GM23338 (cell line): ENCODE measurements around the gene NCAPH2. TPM values are rescaled to one million over a fixed set of nuclear protein-coding genes. Genes with fewer than 3 reads are reported as not detected.

ENCODE experiments used
- ATAC-seq: fragments of 200-7000 bp; cut with Tn5 transposase; 3 replicates; pipeline ENCODE4 v1.9.1; 2020
- DNase-seq: peaks from one replicate; pipeline ENCODE4 v3.0.0-alpha.2; 2015; ENCODE audit warnings: low spot score
- H2AFZ ChIP-seq: fragments of 200-600 bp; sonication (generic); 2 replicates; pipeline ENCODE4 v1.8.0; 2016; ENCODE audit warnings: antibody characterized with exemption, mild to moderate bottlenecking, moderate library complexity
- H3F3A ChIP-seq: fragments of 200-600 bp; sonication (generic); replicated peaks from 2 replicates; pipeline ENCODE4 v1.8.0; 2017; ENCODE audit warnings: antibody characterized with exemption, mixed run types, low read depth
- H3K27ac ChIP-seq: fragments of 200-600 bp; sonication (generic); 2 replicates; pipeline ENCODE4 v1.6.1; 2016; ENCODE audit warnings: low read depth
- H3K27me3 ChIP-seq: fragments of 200-600 bp; sonication (generic); 2 replicates; pipeline ENCODE4 v1.8.0; 2016; ENCODE audit warnings: mild to moderate bottlenecking, mixed run types, moderate library complexity; ENCODE audit not compliant: insufficient read depth
- H3K36me3 ChIP-seq: fragments of 200-600 bp; sonication (generic); 2 replicates; pipeline ENCODE4 v1.8.0; 2016; ENCODE audit warnings: mild to moderate bottlenecking; ENCODE audit not compliant: insufficient read depth
- H3K4me1 ChIP-seq: fragments of 200-600 bp; sonication (generic); 2 replicates; pipeline ENCODE4 v1.8.0; 2016; ENCODE audit warnings: mild to moderate bottlenecking, moderate library complexity; ENCODE audit not compliant: insufficient read depth
- H3K4me2 ChIP-seq: fragments of 200-600 bp; sonication (generic); 2 replicates; pipeline ENCODE4 v1.7.1; 2017; ENCODE audit warnings: mixed run types
- H3K4me3 ChIP-seq: fragments of 200-600 bp; sonication (generic); 2 replicates; pipeline ENCODE4 v1.6.1; 2016; ENCODE audit warnings: mixed run types
- H3K79me2 ChIP-seq: fragments of 200-600 bp; sonication (generic); replicated peaks from 2 replicates; pipeline ENCODE4 v1.8.0; 2017; ENCODE audit warnings: mild to moderate bottlenecking; ENCODE audit not compliant: insufficient read depth
- H3K9me2 ChIP-seq: fragments of 200-600 bp; sonication (generic); 2 replicates; pipeline ENCODE4 v1.8.0; 2017; ENCODE audit not compliant: insufficient read depth
- H4K20me1 ChIP-seq: fragments of 200-600 bp; sonication (generic); replicated peaks from 2 replicates; pipeline ENCODE4 v1.8.0; 2017; ENCODE audit warnings: mild to moderate bottlenecking; ENCODE audit not compliant: insufficient read depth
- H3K27ac Mint-ChIP-seq: 2 replicates; pipeline ENCODE4 v1.8.0; 2020; ENCODE audit warnings: inconsistent platforms, mild to moderate bottlenecking, moderate library complexity, mixed read lengths
- H3K27me3 Mint-ChIP-seq: 3 replicates; pipeline ENCODE4 v1.8.0; 2022; ENCODE audit warnings: low read depth, mild to moderate bottlenecking, moderate library complexity, mixed read lengths, inconsistent platforms; ENCODE audit not compliant: insufficient read depth, poor library complexity
- H3K36me3 Mint-ChIP-seq: 3 replicates; pipeline ENCODE4 v1.8.0; 2021; ENCODE audit warnings: low read depth, mild to moderate bottlenecking, inconsistent platforms, moderate library complexity, mixed read lengths
- H3K4me1 Mint-ChIP-seq: 3 replicates; pipeline ENCODE4 v1.8.0; 2020; ENCODE audit warnings: mild to moderate bottlenecking, inconsistent platforms, mixed read lengths
- H3K4me3 Mint-ChIP-seq: 3 replicates; pipeline ENCODE4 v1.8.0; 2021; ENCODE audit warnings: moderate library complexity, mild to moderate bottlenecking, inconsistent platforms, mixed read lengths
- H3K9me3 Mint-ChIP-seq: 3 replicates; pipeline ENCODE4 v1.8.0; 2020; ENCODE audit warnings: moderate library complexity, mild to moderate bottlenecking, inconsistent platforms, mixed read lengths
- CREB1 ChIP-seq: fragments of 250-450 bp; sonication (Bioruptor Pico); IDR thresholded peaks from 2 replicates; pipeline ENCODE4 v1.5.0; 2020; ENCODE audit warnings: low read depth, mild to moderate bottlenecking, moderate library complexity
- EZH2phosphoT487 ChIP-seq: fragments of 200-600 bp; sonication (generic); IDR thresholded peaks from one replicate; pipeline ENCODE4 v1.8.1; 2018; ENCODE audit warnings: antibody characterized with exemption; ENCODE audit not compliant: unreplicated experiment
- NANOG ChIP-seq: IDR thresholded peaks from 2 replicates; pipeline ENCODE4 v1.6.1; 2016; ENCODE audit warnings: antibody characterized with exemption, borderline replicate concordance
- POLR2AphosphoS5 ChIP-seq: IDR thresholded peaks from 2 replicates; pipeline ENCODE4 v1.6.1; 2016; ENCODE audit warnings: antibody characterized with exemption, low read depth
- STAT1 ChIP-seq: IDR thresholded peaks from one replicate; pipeline ENCODE4 v1.6.1; 2016; ENCODE audit warnings: antibody characterized with exemption; ENCODE audit not compliant: unreplicated experiment
- ZNF114 ChIP-seq: fragments of 250-450 bp; sonication (Bioruptor Pico); IDR thresholded peaks from 2 replicates; pipeline ENCODE4 v1.5.0; 2020; ENCODE audit warnings: mild to moderate bottlenecking, moderate library complexity
- polyA plus RNA-seq: library from polyadenylated mRNA; unstranded; fragments of >200 nt; fragmentation: Nextera tagmentation; extraction: Ambion mirVana; gene quantifications from 2 replicates; pipeline ENCODE4 v1.2.1, GENCODE V29; 2016
- total RNA-seq: library from RNA; depleted of rRNA; stranded (reverse); fragments of >200 nt; shearing (Covaris generic); gene quantifications from 2 replicates; pipeline ENCODE4 v1.2.3, GENCODE V29; 2014
- TF ChIP-seq, protein P1 (sequence below), 2 experiments: fragments of 200-600 bp in 1 of 2; sonication (generic) in 1 of 2; conservative IDR thresholded peaks; 2 replicates each; pipeline versions ENCODE4 v1.5.1 to v1.6.1; 2016 to 2017; ENCODE audit warnings: antibody characterized with exemption in 2 of 2, low read depth in 2 of 2, mild to moderate bottlenecking in 2 of 2, moderate library complexity in 1 of 2
- TF ChIP-seq, protein P2 (sequence below): IDR thresholded peaks from 2 replicates; pipeline ENCODE4 v1.6.1; 2016; ENCODE audit warnings: antibody characterized with exemption
- TF ChIP-seq, protein P3 (sequence below): IDR thresholded peaks from one replicate; pipeline ENCODE4 v1.6.1; 2018; ENCODE audit warnings: antibody characterized with exemption; ENCODE audit not compliant: unreplicated experiment

The NCAPH2 gene
- total and polyA plus RNA-seq, 2 experiments from 2014 or later = 52.2 to 76.1 TPM

DNA sequence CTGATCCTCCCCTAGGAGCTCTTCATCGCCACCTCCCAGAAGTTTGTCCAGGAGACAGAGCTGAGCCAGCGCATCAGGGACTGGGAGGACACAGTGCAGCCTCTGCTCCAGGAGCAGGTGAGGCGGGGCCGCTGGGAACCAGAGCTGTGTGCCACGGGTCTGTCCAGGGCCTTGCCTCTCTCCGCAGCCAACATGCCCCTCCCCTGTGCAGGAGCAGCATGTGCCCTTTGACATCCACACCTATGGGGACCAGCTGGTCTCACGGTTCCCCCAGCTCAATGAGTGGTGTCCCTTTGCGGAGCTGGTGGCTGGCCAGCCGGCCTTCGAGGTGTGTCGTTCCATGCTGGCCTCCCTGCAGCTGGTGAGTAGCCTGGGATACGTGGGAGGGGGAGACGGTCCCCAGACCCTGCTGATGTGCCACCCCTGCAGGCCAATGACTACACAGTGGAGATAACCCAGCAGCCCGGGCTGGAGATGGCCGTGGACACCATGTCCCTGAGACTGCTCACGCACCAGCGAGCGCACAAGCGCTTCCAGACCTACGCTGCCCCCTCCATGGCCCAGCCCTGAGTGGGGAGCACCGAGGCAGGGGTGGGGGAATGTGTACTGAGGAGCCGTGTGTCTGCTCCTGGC lies 14.9 kb downstream of the NCAPH2 start (continued):
- TF ChIP-seq ZNF114 (CRISPR knock-in tag) (no peak), POLR2AphosphoS5 (no peak)
- TF ChIP-seq, protein P1, sequence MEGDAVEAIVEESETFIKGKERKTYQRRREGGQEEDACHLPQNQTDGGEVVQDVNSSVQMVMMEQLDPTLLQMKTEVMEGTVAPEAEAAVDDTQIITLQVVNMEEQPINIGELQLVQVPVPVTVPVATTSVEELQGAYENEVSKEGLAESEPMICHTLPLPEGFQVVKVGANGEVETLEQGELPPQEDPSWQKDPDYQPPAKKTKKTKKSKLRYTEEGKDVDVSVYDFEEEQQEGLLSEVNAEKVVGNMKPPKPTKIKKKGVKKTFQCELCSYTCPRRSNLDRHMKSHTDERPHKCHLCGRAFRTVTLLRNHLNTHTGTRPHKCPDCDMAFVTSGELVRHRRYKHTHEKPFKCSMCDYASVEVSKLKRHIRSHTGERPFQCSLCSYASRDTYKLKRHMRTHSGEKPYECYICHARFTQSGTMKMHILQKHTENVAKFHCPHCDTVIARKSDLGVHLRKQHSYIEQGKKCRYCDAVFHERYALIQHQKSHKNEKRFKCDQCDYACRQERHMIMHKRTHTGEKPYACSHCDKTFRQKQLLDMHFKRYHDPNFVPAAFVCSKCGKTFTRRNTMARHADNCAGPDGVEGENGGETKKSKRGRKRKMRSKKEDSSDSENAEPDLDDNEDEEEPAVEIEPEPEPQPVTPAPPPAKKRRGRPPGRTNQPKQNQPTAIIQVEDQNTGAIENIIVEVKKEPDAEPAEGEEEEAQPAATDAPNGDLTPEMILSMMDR (conservative IDR thresholded peaks at IDR 0.05; ENCODE audit: low read depth in 2 of 2) = no peak
- TF ChIP-seq, protein P2, sequence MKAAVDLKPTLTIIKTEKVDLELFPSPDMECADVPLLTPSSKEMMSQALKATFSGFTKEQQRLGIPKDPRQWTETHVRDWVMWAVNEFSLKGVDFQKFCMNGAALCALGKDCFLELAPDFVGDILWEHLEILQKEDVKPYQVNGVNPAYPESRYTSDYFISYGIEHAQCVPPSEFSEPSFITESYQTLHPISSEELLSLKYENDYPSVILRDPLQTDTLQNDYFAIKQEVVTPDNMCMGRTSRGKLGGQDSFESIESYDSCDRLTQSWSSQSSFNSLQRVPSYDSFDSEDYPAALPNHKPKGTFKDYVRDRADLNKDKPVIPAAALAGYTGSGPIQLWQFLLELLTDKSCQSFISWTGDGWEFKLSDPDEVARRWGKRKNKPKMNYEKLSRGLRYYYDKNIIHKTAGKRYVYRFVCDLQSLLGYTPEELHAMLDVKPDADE = no peak

DNA sequence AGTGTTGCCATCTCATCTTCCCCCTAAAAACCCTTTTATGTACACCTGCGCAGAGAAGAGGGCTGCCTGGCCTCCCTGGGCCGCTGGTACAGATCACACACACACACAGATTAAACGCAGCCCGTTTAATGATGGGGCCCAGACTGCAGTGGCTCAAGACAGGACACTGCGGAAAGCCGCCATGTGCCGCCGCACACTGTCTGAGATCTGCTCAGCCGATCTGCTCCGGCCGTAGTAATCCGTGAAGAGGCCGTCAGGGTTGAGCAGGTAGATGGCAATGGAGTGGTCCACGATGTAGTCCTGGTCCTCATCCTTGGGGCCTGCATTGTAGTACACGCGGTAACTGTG lies 15.4 kb downstream of the NCAPH2 start:
- Mint-ChIP-seq H3K4me1 (peaks cover 11% of the 10 kb centered on the region), H3K4me3 (no peak overlapping the region), H3K27me3 (peaks cover 27% of the 10 kb centered on the region), H3K36me3 (peaks cover 20% of the 10 kb centered on the region), H3K27ac (no peak overlapping the region), H3K9me3 (peaks cover 4% of the 10 kb centered on the region; the same call in 1 of the 3 replicates)
- DNase-seq = no peak
- Histone ChIP-seq H3K27me3 (peaks cover 19% of the 10 kb centered on the region), H3F3A (peaks cover 4% of the 10 kb centered on the region), H3K4me2 (no peak overlapping the region), H3K79me2 (no peaks in the 10 kb centered on the region), H3K4me3 (no peak overlapping the region), H3K9me2 (no peaks in the 10 kb centered on the region), H2AFZ (no peak overlapping the region), H3K36me3 (no peaks in the 10 kb centered on the region; the same call in 1 of the 2 replicates), H3K4me1 (no peaks in the 10 kb centered on the region; the same call in 1 of the 2 replicates), H3K27ac (no peak overlapping the region), H4K20me1 (no peaks in the 10 kb centered on the region; the same call in 1 of the 2 replicates)
- ATAC-seq = no peak
- TF ChIP-seq NANOG (no peak), STAT1 (no peak), POLR2AphosphoS5 (no peak), EZH2phosphoT487 (no peak), CREB1 (CRISPR knock-in tag) (no peak)
- TF ChIP-seq, protein P1 (conservative IDR thresholded peaks at IDR 0.05; ENCODE audit: low read depth in 2 of 2) = no peak
- TF ChIP-seq, protein P3, sequence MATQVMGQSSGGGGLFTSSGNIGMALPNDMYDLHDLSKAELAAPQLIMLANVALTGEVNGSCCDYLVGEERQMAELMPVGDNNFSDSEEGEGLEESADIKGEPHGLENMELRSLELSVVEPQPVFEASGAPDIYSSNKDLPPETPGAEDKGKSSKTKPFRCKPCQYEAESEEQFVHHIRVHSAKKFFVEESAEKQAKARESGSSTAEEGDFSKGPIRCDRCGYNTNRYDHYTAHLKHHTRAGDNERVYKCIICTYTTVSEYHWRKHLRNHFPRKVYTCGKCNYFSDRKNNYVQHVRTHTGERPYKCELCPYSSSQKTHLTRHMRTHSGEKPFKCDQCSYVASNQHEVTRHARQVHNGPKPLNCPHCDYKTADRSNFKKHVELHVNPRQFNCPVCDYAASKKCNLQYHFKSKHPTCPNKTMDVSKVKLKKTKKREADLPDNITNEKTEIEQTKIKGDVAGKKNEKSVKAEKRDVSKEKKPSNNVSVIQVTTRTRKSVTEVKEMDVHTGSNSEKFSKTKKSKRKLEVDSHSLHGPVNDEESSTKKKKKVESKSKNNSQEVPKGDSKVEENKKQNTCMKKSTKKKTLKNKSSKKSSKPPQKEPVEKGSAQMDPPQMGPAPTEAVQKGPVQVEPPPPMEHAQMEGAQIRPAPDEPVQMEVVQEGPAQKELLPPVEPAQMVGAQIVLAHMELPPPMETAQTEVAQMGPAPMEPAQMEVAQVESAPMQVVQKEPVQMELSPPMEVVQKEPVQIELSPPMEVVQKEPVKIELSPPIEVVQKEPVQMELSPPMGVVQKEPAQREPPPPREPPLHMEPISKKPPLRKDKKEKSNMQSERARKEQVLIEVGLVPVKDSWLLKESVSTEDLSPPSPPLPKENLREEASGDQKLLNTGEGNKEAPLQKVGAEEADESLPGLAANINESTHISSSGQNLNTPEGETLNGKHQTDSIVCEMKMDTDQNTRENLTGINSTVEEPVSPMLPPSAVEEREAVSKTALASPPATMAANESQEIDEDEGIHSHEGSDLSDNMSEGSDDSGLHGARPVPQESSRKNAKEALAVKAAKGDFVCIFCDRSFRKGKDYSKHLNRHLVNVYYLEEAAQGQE = no peak
- TF ChIP-seq, protein P2 = no peak
